ENCODE results near the gene SYNE2. TPM values are rescaled to one million over a fixed set of nuclear protein-coding genes. Genes with fewer than 3 reads are reported as not detected.
"Not testable (repeated sequence)": the region's sequence is repeated elsewhere in the genome, so short reads cannot be mapped to it uniquely, and the experiment has no call there.

SYNE2 gene
- total RNA-seq, 2 experiments from 2014 or later: 27.6 to 27.7 TPM

DNA sequence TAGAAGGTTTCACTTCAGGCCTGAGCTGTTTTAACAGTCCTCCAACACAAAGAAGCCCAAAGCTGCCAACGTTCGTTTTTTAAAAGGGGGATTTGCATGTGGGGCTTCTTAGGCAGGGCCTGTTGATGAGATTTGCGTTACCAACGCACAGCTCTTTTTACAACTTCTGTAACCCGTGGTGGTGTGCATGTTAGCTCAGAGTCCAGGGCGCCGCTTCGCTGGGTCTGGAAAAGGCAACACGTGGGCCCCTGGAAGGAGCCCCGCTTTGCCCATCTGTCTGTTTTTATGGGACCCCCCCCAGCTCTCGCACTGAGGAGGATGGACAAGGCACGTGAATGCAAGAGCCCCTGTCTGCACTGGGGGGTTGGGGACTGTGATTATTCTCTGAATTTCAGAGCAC is 357.4 kb downstream of the SYNE2 start:
- no peaks in the 10 kb centered on the region for H3K9me3 Mint-ChIP-seq
- H3K4me3 Mint-ChIP-seq: no peak overlapping the region
- intact Hi-C loops (cut with micrococcal nuclease): no loop called here
- DNase-seq: no peak
- ChIA-PET POLR2A (no interaction called here), CTCF (no interaction called here)
- peaks cover 23% of the 10 kb centered on the region for H3K36me3 Mint-ChIP-seq
- H3K4me1 Mint-ChIP-seq (ENCODE audit: low read depth): no peaks in the 10 kb centered on the region
- no peak overlapping the region for H3K27ac Mint-ChIP-seq
- no peaks in the 10 kb centered on the region for H3K27me3 Mint-ChIP-seq

DNA sequence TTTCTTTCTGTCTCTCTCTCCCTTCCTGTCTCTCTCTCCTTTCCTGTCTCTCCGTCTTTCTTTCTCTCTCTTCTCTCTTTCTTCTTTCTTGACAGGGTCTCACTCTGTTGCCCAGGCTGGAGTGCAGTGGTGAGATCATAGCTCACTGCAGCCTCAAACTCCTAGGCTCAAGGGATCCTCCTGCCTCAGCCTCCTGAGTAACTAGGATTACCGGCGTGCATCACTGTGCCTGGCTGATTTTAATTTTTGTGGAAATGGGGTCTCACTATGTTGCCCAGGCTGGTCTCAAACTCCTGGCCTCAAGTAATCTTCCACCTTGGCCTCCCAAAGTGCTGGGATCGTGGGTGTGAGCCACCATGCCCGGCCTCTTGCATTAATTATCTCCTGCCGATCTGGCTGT is 358.1 kb downstream of the SYNE2 start:
- H3K27ac Mint-ChIP-seq; CTCF ChIA-PET; H3K4me1 Mint-ChIP-seq (ENCODE audit: low read depth): not testable (repeated sequence)

DNA sequence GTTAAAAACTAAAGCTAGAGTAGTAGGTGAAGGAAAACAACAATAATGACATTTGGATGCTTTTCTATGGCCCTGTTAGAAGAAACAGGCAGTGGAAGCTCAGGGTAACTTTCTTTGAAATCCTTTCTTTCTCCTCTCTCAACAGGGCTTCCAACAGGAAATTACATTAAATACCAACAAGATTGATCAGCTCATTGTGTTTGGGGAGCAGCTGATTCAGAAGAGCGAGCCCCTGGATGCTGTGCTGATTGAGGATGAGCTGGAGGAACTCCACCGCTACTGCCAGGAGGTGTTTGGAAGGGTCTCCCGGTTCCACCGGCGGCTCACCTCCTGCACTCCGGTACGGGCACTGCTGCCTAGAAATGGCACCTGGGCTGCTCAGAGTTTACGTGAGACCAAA is 359.9 kb downstream of the SYNE2 start:
- no peaks in the 10 kb centered on the region for H3K9me3 Mint-ChIP-seq
- H3K4me3 Mint-ChIP-seq: no peak overlapping the region
- H3K27me3 Mint-ChIP-seq: no peaks in the 10 kb centered on the region
- ChIA-PET POLR2A (no interaction called here), CTCF (no interaction called here)
- no peak for DNase-seq
- intact Hi-C loops (cut with micrococcal nuclease): no loop called here
- no peaks in the 10 kb centered on the region for H3K4me1 Mint-ChIP-seq (ENCODE audit: low read depth)
- peaks cover 37% of the 10 kb centered on the region for H3K36me3 Mint-ChIP-seq
- H3K27ac Mint-ChIP-seq: no peak overlapping the region

More for the DNA sequence above, 358.1 kb downstream of the SYNE2 start:
- H3K27me3 Mint-ChIP-seq; DNase-seq; intact Hi-C loops (cut with micrococcal nuclease); H3K4me3 Mint-ChIP-seq; POLR2A ChIA-PET; H3K9me3 Mint-ChIP-seq: not testable (repeated sequence)
- H3K36me3 Mint-ChIP-seq: peaks cover 28% of the 10 kb centered on the region

DNA sequence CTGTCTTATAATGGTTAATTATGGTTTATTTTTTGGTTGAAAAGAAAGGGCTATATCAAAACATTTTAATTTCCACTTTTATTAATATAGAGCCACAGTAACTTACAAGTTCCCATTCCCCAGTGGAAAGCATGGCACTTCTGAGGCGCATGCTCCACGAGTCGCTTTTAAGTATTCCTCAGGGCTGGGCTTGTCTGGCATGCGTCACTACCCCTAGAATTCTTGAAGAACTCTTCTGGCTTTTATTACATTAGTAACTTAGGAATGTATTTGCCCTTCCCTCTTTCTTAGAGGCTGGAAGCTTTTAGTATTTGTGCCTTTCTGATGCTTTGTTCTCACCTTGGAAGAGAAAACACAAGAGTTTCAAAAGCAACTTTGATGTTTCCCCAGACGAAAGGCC is 360.3 kb downstream of the SYNE2 start:
- Mint-ChIP-seq H3K36me3 (peaks cover 39% of the 10 kb centered on the region), H3K27ac (no peak overlapping the region), H3K4me3 (no peak overlapping the region), H3K4me1 (ENCODE audit: low read depth) (no peaks in the 10 kb centered on the region), H3K9me3 (no peaks in the 10 kb centered on the region), H3K27me3 (no peaks in the 10 kb centered on the region)
- ChIA-PET POLR2A (no interaction called here), CTCF (no interaction called here)
- intact Hi-C loops (cut with micrococcal nuclease): no loop called here
- DNase-seq: no peak

DNA sequence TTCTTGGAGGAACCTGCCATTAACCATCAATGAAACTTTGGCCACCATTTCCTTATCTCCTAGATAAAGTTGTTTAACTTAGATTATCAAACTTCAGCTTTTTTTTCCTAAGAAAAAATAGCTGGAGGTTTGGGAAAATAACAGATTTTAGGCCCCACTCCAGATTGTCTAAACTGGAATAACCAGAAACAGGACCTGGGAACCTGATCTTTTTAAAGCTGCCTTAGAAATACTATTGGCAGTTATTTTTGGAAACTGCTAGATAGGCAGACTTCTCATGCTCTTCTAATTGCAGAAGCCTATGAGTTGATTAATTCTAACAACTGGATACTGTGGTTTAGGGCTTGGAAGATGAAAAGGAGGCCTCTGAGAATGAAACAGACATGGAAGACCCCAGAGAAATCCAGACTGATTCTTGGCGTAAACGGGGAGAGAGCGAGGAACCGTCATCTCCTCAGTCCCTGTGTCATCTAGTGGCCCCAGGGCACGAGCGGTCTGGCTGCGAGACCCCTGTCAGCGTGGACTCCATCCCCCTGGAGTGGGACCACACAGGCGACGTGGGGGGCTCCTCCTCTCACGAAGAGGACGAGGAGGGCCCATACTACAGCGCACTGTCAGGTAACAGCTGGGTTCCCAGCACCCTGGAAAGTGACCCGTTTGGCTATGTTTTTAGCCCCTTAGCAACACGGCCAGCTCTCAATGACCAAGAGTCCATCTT is 361.2 kb downstream of the SYNE2 start:
- CTCF ChIA-PET: no interaction called here
- no peak for DNase-seq
- intact Hi-C loops (cut with micrococcal nuclease): no loop called here
- H3K27ac Mint-ChIP-seq: no peak overlapping the region
- H3K9me3 Mint-ChIP-seq: no peaks in the 10 kb centered on the region
- no peak overlapping the region for H3K4me3 Mint-ChIP-seq
- no peaks in the 10 kb centered on the region for H3K4me1 Mint-ChIP-seq (ENCODE audit: low read depth)
- H3K27me3 Mint-ChIP-seq: no peaks in the 10 kb centered on the region
- H3K36me3 Mint-ChIP-seq: peaks cover 43% of the 10 kb centered on the region
- POLR2A ChIA-PET: no interaction called here

DNA sequence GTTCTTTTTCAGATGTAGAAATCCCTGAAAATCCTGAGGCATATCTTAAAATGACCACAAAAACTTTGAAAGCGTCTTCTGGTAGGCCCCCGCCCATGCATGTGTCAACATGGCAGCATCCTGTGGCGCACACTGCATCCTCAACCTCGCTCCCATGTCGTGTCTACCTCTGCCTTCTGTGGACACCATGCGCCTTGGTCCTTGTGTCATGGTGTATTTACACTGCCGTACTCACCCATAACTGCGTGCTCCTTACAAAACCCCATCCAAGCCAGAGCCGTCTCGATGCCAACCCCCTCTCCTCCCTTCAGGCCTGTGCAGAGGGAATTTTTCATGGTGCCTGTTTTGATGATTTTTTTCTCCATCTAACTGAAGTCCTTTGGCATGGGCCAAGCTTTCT is 362.5 kb downstream of the SYNE2 start:
- no peaks in the 10 kb centered on the region for H3K9me3 Mint-ChIP-seq
- no peak overlapping the region for H3K4me3 Mint-ChIP-seq
- H3K27me3 Mint-ChIP-seq: no peaks in the 10 kb centered on the region
- CTCF ChIA-PET: no interaction called here
- DNase-seq: no peak
- H3K27ac Mint-ChIP-seq: no peak overlapping the region
- POLR2A ChIA-PET: no interaction called here
- no peaks in the 10 kb centered on the region for H3K4me1 Mint-ChIP-seq (ENCODE audit: low read depth)
- peaks cover 43% of the 10 kb centered on the region for H3K36me3 Mint-ChIP-seq
- intact Hi-C loops (cut with micrococcal nuclease): no loop called here

DNA sequence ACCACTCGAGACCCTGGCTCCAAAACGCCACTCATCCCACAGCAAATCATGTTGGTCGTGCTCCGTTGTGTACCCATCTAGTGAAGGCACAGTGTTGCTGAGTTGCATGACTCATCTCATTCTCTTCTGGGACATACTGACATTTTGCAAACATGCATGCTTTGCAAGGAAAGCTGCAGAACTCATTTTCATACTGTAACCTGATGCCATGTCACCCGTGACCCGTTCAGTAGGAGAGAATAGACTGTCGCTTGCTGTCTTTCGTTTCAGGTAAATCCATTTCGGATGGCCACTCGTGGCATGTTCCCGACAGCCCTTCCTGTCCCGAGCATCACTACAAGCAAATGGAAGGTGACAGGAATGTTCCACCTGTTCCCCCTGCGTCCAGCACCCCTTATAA is 363.2 kb downstream of the SYNE2 start:
- no peak overlapping the region for H3K4me3 Mint-ChIP-seq
- intact Hi-C loops (cut with micrococcal nuclease): no loop called here
- H3K9me3 Mint-ChIP-seq: no peaks in the 10 kb centered on the region
- no peak overlapping the region for H3K27ac Mint-ChIP-seq
- H3K4me1 Mint-ChIP-seq (ENCODE audit: low read depth): no peaks in the 10 kb centered on the region
- H3K27me3 Mint-ChIP-seq: no peaks in the 10 kb centered on the region
- DNase-seq: no peak
- POLR2A ChIA-PET: no interaction called here
- H3K36me3 Mint-ChIP-seq: peaks cover 43% of the 10 kb centered on the region
- CTCF ChIA-PET: no interaction called here

DNA sequence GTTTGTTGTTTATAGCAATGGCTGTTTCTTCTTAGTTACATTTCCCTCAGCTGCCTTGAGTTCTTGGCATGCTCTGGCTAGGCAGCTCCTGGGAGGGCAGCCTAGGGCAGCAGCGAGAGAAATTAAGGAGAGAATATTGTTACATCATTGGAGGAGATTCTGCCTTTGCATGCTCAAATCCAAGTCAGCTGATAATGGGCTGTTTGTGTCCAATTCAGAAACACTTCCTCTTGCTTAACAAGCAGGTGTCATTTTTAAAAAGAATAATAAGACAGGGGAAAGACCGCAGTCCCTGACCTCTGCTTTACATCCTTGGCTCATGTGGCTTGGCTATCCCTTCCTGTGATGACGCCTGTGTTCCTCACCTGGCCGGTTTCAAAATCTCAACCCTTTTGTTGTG is 364.5 kb downstream of the SYNE2 start:
- DNase-seq: no peak
- Mint-ChIP-seq H3K4me1 (ENCODE audit: low read depth) (no peaks in the 10 kb centered on the region), H3K9me3 (no peaks in the 10 kb centered on the region), H3K36me3 (peaks cover 46% of the 10 kb centered on the region), H3K27me3 (no peaks in the 10 kb centered on the region), H3K4me3 (no peak overlapping the region), H3K27ac (no peak overlapping the region)
- intact Hi-C loops (cut with micrococcal nuclease): no loop called here
- CTCF ChIA-PET: interaction anchor here (1.6 kb wide), 1 partner anchor 86 kb away, joined by 6 read pairs; no protein-coding TSS in a partner anchor
- POLR2A ChIA-PET: no interaction called here

DNA sequence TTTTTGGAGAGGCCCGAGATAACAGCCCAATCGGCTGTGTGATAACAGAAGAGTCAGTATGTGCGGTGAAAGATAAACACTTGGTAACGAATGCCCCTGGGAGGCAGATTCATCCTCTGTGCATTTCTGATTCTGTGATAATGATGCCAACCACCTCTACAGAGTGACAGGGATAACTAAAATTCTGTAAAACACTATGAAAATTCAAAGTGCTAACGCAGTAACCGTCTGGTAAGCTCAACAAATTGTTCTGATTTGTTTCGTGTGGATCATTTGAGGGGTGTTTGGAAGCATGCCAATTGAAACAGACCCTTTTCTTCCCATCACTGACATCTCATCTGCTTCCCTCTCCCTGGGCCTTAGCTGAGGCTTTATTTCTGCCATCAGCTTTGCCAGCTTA is 365.0 kb downstream of the SYNE2 start:
- Mint-ChIP-seq H3K27ac (no peak overlapping the region), H3K4me3 (no peak overlapping the region), H3K4me1 (ENCODE audit: low read depth) (no peaks in the 10 kb centered on the region), H3K9me3 (no peaks in the 10 kb centered on the region), H3K36me3 (peaks cover 42% of the 10 kb centered on the region), H3K27me3 (no peaks in the 10 kb centered on the region)
- CTCF ChIA-PET: interaction anchor here (1.6 kb wide), 1 partner anchor 86 kb away, joined by 6 read pairs; no protein-coding TSS in a partner anchor
- no peak for DNase-seq
- intact Hi-C loops (cut with micrococcal nuclease): no loop called here
- POLR2A ChIA-PET: no interaction called here

DNA sequence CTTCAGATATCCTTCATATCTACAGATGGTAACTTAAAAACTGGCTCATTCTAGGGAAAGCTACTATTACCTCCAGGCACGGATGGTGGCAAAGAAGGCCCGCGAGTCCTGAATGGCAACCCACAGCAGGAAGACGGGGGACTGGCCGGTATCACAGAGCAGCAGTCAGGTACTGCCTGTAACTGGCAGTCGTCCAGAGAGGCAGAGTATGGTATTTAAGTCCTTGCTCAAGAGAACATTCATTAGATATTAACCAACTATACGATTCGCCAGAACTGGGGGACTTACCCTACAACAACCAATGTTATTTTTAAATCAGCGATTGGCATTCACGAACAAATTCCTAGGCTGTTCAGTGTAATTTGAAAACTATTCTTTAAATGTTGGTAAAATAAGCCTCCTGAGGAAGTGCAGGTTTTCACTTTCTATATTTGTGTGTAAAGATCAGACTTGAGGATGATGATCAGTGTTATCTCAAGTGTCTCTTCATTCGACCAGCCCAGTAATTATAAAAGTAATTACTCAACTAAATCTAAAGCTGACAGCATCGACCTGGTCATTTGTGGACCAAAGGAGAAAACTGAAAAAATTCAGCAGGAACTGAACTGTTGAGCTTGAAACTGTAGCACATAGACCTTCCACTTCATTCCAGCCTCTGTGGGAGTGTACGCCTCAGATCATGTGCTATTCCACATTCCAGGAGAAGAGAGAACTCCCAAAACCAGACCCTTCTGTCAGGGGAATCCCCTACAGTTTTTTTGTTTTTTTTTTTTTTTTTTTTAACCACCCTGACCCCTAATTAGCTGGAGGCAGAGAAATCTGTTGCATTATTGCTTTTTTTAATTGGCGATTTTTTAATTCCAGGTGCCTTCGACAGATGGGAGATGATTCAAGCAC is 365.8 kb downstream of the SYNE2 start:
- POLR2A ChIA-PET: no interaction called here
- H3K27me3 Mint-ChIP-seq: no peaks in the 10 kb centered on the region
- H3K9me3 Mint-ChIP-seq: no peaks in the 10 kb centered on the region
- intact Hi-C loops (cut with micrococcal nuclease): no loop called here
- DNase-seq: no peak
- H3K4me1 Mint-ChIP-seq (ENCODE audit: low read depth): no peaks in the 10 kb centered on the region
- H3K4me3 Mint-ChIP-seq: no peak overlapping the region
- no peak overlapping the region for H3K27ac Mint-ChIP-seq
- peaks cover 46% of the 10 kb centered on the region for H3K36me3 Mint-ChIP-seq
- CTCF ChIA-PET: interaction anchor here (0.6 to 0.8 kb wide), 3 partner anchors 85 to 484 kb away, joined by 3 to 4 read pairs (median 3); no protein-coding TSS in a partner anchor

DNA sequence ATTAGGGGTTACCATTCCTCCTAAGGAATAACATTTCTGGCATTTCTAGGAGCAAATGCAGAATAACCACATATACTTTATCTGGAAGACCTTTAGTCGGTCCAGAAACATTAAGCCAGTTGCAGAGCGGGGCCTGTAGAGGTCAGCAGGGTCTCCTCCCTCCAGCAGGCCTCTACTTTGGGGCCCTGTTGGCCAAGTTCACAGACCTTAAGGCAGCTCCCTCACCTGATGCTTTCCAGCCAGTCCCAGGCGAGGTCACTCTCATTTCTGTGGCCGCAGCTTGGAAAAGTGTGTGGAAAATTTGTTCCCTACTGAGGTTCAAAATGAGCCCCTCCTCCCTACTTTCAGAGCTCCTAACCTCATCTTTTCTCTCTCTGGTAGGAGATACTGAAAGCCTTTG is 367.3 kb downstream of the SYNE2 start:
- DNase-seq: no peak
- Mint-ChIP-seq H3K9me3 (no peaks in the 10 kb centered on the region), H3K27me3 (no peaks in the 10 kb centered on the region), H3K27ac (no peak overlapping the region), H3K4me1 (ENCODE audit: low read depth) (no peaks in the 10 kb centered on the region), H3K4me3 (no peak overlapping the region), H3K36me3 (peaks cover 47% of the 10 kb centered on the region)
- intact Hi-C loops (cut with micrococcal nuclease): no loop called here
- ChIA-PET POLR2A (no interaction called here), CTCF (interaction anchor here (0.7 kb wide), 1 partner anchor 84 kb away, joined by 3 read pairs; no protein-coding TSS in a partner anchor)

DNA sequence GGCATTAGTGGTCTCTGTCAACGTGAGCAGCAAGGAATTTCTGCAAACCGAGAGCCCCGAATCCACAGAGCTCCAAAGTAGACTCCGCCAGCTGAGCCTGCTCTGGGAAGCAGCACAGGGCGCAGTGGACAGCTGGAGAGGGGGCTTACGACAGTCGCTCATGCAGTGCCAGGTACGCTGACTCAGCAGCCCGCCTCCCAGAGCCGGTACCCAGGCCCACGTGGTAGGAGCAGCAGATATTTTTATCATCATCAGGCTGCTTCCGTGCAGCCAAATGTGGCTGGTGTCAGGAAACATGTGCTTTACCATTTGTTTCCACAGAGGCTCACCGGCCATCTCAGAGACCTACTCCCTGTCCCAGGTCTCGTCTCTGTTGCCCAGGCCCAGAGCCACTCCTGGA is 367.7 kb downstream of the SYNE2 start:
- H3K27me3 Mint-ChIP-seq: no peaks in the 10 kb centered on the region
- H3K4me3 Mint-ChIP-seq: no peak overlapping the region
- H3K4me1 Mint-ChIP-seq (ENCODE audit: low read depth): no peaks in the 10 kb centered on the region
- DNase-seq: no peak
- ChIA-PET CTCF (interaction anchor here (0.7 kb wide), 1 partner anchor 83 kb away, joined by 3 read pairs; no protein-coding TSS in a partner anchor), POLR2A (no interaction called here)
- H3K36me3 Mint-ChIP-seq: peaks cover 44% of the 10 kb centered on the region
- intact Hi-C loops (cut with micrococcal nuclease): no loop called here
- H3K9me3 Mint-ChIP-seq: no peaks in the 10 kb centered on the region
- H3K27ac Mint-ChIP-seq: no peak overlapping the region
